ENCODE measurements around the gene ATXN7L3.

- TF ChIP-seq BHLHE40 (IDR thresholded peaks at IDR 0.05; ENCODE audit: borderline replicate concordance) (no peak), SP1 (IDR thresholded peaks at IDR 0.05) (no peak), PKNOX1 (IDR thresholded peaks at IDR 0.05) (no peak), ZNF384 (IDR thresholded peaks at IDR 0.05) (no peak), SUZ12 (IDR thresholded peaks at IDR 0.05) (no peak), TARDBP (IDR thresholded peaks at IDR 0.05) (no peak), HDGF (IDR thresholded peaks at IDR 0.05; ENCODE audit: borderline replicate concordance) (no peak)
Observed at GRCh38 chr17:44146375-44147346, 53.0 kb downstream of the ATXN7L3 start.

Measured in HEK293T (cell line).